ENCODE measurements around the gene MBP.
"Not testable (repeated sequence)": the region's sequence is repeated elsewhere in the genome, so short reads cannot be mapped to it uniquely, and the experiment has no call there.

Gene MBP

DNA sequence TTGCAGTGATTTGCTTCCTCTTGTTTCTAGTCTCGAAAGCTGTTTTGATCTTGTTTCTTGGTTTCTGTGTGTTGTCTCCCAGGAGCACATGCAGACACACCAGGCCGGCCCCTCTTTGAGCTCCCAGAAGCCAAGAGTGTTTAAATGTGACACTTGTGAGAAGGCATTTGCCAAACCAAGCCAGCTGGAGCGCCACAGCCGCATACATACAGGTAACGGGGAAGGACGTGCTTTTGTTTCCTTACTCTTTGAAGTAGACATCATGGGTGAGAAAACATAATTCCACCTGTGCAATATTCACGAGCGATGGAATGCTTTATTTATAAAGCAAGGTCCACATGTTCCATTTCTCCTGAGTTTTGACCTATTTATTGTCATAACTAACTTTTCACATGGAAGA lies 173.0 kb downstream of the MBP start:
- no peak for DNase-seq

DNA sequence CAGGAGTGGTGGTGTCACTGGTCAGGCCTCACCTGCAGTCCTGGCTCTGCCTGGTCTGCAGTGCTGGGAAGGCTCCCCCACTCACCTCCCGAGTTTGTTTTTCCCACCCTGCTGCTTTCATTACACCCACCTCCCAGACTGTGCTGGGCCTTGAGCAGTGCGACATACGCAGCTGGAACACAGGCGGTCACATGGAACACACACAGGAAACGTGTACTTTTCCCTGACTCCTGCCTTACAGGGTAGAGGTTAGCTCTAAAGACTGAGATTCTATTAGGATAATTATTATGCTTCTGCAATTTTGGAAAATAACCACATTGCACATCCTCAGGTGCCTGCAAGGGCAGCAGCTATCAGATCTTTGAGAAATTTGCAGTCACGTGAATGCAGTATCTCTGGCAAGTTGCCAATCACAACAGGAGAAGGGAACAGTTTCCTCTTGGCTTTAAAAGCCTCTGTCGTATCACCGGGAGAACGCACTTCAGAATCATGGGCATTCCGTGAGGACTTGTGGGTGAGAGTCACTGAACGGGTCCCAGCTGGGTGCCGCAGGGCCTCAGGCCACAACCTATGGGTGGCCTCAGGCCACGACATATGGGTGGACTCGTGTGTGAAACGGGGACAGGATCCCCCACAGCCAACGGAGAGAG lies 173.8 kb downstream of the MBP start:
- DNase-seq, result no peak

DNA sequence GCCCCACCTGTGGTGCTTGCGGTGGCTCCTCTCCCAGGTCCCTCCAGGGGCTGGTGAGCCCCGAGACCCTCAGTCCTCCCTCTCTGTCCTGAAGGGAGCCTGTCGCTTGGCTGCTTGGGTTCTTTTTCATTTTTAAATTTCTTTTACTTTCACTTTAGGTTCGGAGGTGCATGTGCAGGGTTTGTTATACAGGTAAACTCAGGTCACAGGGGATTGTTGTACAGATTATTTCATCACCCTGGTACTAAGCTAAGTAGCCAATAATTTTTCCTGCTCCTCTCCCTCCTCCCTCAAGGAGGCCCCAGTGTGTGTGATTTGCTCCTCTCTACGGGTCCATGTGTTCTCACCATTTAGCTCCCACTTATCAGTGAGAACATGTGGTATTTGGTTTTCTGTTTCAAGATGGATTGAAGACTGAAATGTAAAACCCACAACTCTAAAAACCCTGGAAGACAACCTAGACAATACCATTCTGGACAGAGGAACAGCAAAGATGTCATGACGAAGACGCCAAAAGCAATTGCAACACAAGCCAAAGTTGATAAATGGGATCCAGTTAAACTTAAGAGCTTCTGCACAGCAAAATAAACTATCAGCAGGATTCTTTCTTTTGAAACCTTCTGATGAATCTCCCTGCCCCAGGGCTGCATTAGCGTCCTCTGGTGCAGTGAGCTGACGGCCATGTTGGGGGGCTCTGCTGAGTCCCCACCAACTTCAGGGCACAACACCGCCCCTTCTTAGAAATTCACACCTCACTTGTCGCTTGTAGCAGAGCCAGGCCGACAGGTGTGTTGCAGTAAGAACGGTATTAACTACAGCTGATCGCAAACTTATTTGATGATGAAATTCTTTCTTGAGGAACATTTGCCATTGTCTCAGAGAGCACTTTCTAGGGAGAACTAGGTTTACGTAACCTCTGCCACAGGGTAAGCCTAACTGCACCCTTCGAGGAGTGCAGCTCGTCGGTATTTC lies 174.9 kb downstream of the MBP start:
- no peak for DNase-seq

DNA sequence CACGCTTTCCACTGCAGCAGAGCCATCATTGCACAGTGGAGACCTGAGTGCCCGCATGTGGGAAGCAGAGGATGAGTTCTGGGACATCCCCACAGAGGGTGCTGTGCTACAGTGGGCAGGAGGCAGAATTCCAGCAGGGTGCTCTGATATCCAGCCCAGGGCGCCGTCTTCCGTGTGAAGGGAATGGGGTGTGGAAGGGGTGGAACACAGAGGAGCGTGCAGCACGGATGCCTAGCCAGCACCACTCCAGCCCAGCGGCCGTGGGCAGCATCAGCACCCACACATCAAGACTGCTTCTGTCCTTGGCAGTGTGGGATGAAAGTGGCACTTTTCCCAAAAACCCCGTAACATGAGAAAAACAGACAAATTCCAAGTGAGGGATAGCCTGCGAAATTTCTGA lies 175.9 kb downstream of the MBP start:
- no peak for DNase-seq

DNA sequence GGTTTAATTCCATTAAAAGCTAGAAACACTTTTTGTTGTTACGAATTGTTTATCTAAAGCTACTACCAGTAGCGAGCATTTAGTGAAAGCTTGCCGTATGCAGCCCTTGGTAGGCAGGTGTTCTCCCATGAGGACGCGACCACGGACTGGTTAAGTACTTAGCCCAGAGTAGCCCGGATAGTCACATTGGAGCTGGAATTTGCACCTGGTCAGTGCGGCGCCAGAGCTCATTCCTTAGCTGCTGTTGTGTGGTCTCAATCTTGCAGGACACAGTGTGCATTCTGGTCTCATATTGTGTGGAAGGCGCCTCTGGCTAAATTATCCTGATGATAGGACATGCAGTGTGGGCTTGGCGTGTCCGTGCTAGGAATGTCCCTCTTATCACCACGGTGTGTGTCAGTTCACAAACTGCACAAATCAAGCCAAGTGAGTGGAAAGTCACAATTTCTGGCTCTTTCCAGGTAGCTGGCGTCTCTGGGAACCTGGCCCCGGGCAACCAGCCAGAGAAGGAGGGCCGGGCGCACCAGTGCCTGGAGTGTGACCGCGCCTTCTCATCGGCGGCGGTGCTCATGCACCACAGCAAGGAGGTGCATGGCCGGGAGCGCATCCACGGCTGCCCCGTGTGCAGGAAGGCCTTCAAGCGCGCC lies 176.9 kb downstream of the MBP start:
- no peak for DNase-seq

DNA sequence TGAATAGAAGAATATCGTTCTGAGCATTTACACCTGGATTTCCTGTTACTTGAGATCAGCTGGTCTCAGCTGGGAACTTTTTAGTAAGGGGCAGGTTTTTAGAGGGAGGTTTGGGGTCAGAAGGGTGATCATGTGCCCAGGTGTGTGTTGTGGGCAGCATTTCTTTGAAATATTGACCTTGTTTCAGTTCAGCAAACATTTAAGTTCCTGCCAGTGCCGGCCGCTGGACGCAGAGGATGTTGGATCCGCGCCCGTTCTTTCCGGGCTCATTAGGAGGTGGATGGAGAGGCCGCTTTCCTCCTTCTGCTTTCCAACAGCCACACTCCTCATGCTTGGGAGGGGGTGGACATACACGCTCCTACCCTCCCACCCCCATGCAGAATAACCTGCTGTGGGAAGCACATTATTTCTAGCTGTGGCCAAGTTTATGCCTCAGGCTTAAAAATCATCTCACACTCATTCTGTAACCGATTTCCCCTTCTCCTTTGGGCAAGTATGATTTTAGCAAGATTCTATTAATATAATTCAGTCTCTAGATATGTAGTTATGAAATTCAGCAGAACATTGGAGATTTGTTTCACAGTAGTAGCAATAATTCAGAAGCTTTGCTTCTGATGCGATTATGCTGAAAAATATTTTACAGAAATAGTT lies 178.9 kb downstream of the MBP start:
- DNase-seq, result no peak

DNA sequence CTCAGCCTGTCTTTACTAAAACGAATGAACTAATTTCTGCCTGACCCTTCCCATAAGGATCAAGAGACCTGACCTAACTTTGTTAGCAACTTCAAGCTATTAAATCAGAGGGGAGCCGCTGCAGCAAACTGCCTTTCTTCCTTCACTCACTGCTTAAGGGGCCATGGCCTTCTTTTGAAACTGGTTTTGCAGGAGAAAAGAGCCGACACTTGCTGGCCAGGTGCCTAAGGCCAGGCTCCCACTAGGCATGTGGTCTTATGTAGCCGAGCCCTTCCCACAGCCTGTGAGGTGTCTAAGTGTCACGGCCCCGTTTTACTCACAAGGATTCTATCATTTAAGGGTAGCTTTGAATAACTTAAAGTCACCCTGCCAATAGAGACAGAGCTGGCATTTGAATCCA lies 179.4 kb downstream of the MBP start:
- DNase-seq, result no peak

DNA sequence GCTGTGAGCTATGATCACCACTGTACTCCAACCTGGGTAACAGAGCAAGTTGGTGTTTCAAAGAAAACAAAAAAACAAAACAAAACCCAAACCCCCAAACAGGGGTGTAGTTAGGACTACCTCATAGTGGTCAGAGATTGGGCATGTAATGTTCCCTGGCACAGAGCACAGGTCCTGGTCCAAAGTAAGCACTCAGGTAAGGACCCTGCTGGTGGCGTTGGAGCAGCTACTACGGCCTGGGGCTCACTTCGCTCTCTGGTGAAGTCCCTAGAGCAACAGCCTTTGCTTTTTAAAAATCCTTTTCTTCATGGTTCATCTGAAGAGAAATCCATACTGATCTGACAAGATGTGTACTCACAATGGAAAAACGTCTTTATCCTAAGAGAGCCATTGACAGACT lies 179.8 kb downstream of the MBP start:
- DNase-seq, result no peak

DNA sequence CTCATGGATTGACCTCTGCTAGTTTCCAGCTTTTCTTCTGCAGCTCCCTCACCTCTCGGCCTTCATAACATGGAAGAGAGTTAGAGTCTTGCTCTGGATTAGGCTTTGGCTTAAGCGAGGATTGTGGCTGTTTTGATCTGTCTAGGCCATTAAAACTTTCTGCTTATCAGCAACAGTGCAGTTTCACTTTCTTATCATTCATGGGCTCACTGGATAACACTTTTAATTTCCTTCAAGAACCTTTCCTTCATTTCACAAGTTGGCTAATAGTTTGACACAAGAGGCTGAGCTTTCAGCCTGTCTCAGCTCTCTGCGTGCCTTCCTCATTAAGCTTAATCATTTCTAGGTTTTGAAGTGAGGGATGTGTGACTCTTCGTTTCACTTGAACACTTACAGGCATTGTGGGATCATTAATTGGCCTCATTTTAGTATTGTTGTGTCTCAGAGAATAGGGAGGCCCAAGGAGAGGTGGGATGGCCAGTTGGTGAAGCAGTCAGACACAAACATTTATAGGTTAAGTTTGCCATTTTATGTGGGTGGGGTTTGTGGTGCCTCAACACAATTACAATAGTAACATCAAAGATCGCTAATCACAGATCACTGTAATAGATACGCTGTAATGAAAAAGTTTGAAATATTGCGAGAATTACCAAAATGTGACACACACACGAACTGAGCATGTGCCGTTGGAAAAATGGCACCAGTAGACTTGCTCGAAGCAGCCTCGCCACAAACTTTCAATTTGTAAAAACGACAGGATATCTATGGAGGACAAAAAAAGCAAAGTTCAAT lies 180.9 kb downstream of the MBP start:
- no peak for DNase-seq

DNA sequence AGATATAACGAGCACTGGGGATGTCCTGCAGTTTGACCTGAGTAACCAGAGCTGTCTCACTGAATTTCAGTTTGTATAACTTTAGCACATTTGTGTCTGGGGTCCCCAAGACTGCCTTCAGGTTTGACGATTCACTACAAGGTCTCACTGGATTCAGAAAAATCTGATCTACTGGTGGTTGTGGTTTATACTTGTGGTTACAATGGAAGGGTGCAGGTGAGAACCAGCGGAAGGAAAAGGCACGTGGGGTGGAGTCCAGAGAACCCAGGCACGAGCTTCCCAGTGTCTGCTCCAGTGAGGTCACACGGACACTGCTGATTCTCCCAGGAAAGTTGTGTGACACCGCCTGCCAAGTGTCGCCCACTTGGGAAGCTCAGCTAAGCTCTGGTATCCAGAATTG lies 184.2 kb downstream of the MBP start:
- DNase-seq, result no peak

DNA sequence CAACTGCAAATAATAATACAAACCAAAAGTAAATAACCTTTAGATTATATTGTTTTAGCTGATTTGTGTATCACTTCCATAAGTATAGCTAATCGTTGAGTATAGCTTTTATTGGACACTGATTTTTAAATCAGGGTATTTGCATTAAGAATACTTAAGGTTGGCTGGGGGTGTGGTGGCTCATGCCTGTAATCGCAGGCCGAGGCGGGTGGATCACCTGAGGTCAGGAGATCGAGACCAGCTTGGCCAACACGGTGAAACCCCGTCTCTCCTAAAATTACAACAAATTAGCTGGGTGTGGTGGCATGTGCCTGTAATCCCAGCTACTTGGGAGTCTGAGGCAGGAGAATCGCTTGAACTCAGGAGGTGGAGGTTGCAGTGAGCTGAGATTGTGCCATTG lies 188.2 kb downstream of the MBP start:
- not testable (repeated sequence) for DNase-seq

DNA sequence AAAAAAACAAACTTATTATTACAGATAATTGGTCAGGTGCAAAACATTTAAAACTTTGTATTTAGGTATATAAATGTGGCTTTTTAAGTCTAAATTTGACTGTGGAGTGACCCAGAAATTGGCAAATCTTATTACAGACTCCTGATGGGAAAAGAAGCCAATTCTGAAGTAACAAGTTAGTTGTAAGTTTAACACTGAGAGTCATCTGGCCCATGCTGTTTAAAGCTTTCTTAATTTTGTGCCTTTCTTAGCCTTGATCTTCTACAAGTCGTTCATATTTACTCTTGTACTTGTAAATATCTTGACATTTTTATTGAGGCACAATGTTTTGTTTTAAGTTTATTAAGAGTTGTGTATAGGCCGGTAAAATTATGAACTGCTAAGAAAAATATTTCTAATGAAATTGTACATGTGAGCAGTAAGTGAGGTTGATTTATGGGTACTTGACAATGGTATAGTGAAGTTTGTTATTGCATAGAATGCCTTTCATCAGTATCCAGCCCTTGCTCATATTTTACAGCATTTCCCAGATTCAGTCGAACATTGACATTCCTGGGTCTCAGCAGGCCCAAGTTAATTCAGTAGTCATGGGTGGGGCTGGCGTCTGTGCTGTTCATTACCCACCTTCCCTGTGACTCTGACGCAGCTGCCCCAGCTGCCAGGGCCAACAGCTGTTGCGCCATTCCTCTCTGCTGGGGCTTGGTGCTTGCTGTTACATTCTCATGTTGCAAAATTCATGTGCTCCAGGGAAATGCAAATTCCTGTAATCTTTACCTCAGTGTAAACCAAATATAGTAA lies 188.8 kb downstream of the MBP start:
- no peak for DNase-seq

DNA sequence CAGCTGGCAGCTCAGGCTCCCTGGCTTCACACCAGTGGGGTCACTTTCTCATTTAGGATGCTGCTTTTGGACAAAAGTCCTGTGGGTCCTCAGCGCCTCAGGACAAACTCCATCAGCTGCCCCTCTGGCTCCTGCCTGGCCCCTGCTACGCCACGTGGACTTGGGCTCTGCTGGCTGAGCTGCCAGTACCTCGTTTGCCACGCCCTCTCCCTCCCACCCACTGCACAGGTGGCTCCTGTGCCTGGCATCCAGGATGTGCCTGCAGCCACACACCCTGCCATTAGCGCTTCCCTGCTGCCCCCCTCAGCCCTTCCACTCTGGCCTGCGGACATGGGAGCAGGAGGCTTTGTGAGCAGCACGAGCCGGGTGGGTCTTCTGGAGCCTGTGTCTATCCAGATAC lies 191.3 kb downstream of the MBP start:
- DNase-seq, result no peak

DNA sequence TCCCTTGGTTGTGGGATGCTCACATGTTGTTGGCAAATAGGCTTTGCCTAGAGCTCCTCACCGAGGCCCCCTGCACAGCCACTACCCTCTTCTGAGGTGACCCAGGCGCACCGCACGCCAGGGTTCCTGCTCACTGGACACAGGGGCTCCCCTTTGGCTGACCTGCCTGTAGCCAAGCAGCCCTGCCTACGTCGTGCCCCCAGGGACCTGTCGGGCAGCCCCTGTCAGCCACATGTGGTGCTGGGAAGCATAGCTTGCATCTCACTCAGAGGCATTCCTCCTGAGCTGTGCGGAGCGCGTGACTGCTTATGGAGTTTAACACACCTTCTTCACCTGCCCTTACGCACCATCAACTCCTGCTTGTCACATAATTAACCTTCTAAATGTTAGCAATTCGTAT lies 194.0 kb downstream of the MBP start:
- DNase-seq, result no peak

DNA sequence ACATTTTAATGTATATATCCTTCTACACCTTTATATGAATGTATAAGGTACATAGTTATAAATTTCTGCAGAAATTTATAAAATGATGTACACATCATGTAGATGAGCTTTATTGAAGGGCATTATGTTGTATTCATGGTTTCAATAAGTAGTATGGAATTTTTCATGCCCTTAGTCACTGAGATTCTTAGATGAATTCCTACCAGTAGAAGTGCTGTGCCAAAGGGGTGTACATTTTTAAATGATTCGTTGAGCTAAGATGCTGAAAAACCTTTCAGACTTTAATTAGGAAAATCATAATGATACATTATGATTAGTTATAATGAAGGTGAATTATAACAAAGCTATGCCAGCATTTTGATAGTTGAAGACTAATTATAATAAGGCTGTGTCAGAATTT lies 195.0 kb downstream of the MBP start:
- DNase-seq, result no peak

DNA sequence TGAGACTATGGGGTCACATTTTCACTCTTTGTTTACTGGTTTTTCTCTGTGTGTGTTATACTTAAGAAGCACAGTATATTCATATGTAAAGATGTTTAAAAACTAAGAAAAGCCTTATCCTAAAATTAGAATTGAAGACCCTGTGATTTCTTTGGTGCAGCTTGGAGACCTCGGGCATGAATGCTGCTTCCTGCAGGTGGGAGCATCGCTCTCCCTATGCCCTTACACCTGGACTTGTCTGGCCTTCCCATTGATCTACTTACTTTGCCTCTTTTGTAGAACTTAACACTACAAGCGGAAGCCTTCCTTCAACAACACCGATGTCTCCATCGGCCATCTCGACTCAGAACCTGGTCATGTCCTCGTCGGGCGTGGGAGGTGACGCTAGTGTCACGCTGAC lies 195.7 kb downstream of the MBP start:
- no peak for DNase-seq

DNA sequence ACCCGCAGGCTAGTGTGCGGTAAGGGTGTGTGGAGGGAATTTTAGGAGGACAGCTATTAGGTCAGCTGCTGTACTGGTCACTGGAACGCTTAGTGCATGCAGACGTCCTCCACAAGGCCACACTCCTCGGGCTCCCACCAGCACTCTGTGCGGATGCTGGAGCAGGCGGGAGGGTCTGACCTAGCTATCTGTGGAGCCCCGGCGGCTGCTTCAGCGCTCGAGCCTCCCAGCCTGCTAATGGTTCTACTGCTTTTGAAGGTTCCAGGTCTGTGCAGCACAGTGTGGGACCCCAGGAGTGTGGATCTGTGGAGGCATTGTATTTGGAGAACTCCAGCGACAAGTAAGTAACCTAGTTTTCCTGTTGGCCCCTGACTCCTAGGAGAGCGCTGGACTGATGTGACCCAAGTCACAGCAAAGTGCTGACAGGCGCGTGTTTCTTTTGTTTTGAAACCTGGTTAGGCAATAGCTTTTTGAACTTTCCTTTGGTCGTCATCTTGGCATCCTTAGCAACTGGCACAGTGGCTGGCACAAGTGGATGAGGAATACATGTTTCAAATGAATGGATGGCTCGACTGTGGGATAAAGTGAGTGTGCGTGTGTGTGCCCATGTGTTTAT lies 196.8 kb downstream of the MBP start:
- no peak for DNase-seq

DNA sequence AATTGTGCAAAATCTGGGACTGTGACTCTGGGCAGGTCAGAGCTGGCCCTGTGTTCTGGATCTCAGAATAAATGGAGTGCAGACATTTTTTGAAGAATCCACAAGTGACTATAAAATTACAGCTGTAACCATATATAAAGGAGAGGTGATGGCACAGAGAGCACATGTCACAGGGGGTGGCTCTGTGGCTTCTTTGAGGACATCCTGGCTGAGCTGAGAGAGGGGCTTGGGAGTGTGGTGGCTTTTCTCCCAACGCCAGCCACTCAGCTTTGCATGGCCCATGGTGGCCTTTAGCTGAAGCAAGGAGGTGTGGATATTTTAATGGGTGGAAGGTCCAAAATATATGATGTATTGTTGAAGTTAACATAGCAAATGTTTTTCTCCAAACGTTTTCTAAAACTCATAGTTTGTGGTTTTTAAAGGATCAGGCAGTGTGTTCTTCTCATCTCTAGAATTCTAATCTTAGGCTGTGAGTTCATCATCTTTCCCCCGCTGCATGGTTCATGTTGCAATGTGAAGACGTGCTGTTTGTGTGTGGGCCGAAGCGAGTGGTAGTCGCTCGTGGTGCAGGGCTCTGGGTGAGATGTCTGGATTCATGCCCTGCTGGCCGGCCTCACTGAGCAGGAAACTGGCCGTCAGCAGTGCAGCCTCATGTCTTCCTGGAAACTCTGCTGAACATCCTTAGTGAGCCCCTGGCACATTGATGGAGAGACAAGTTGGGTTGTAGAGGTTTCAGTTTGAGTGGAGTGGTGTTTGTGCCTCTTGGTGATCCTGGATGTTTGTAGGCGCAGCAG lies 200.4 kb downstream of the MBP start:
- no peak for DNase-seq

DNA sequence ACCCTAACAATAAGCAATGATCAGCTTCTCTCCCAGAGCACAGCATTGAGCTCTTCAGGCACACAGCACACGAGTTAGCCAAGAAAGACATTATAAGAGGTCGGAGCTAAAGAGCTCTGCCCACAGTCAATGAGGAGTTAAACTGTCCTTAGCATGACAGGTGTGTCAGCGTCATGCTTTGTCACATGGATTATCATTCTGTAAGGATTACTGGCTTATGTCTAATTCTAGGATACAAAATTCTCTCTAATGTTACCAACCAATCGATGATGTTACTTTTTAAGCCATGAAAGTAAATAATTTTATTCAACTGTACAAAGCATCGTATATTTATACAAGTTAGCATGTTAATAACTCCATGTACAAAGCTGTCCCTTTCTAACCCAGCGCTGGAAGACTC lies 201.4 kb downstream of the MBP start:
- no peak for DNase-seq
